WTC11 (cell line): ENCODE data around the gene VWA8. TPM values are rescaled to one million over a fixed set of nuclear protein-coding genes. Genes with fewer than 3 reads are reported as not detected.

Source experiments
- ATAC-seq: fragments of 200-7000 bp; cut with Tn5 transposase; 2 replicates; pipeline ENCODE4 v1.10.0; 2021; ENCODE audit warnings: mild to moderate bottlenecking, moderate library complexity
- CTCF ChIA-PET: fragments of 300-600 bp; sonication (Branson Sonifier 250); formaldehyde crosslinking; loops from one replicate; lab custom pipeline; 2021; ENCODE audit warnings: antibody characterized with exemption; lab: Charles Lee
- POLR2A ChIA-PET: fragments of 350-600 bp; sonication (Branson Sonifier 250); formaldehyde crosslinking; loops from one replicate; lab custom pipeline; 2021; ENCODE audit warnings: antibody characterized with exemption; lab: Charles Lee
- DNase-seq: peaks from one replicate; pipeline ENCODE4 v3.0.0; 2021; ENCODE audit warnings: low spot score
- H3K27ac Mint-ChIP-seq: 2 replicates; pipeline ENCODE4 v1.8.0; 2021; ENCODE audit warnings: mixed read lengths
- H3K27me3 Mint-ChIP-seq: 2 replicates; pipeline ENCODE4 v1.8.0; 2021; ENCODE audit warnings: low read depth, mild to moderate bottlenecking, moderate library complexity, mixed read lengths
- H3K36me3 Mint-ChIP-seq: 2 replicates; pipeline ENCODE4 v1.8.0; 2021; ENCODE audit warnings: mixed read lengths
- H3K4me1 Mint-ChIP-seq: 2 replicates; pipeline ENCODE4 v1.8.0; 2022; ENCODE audit warnings: mixed read lengths
- H3K4me3 Mint-ChIP-seq: 2 replicates; pipeline ENCODE4 v1.8.0; 2021; ENCODE audit warnings: mild to moderate bottlenecking, moderate library complexity, mixed read lengths
- H3K9me3 Mint-ChIP-seq: 2 replicates; pipeline ENCODE4 v1.8.0; 2021; ENCODE audit warnings: mixed read lengths
- AFF4 ChIP-seq: sonication (generic); formaldehyde crosslinking; IDR thresholded peaks from 2 replicates; pipeline ENCODE4 v1.8.1; 2023; ENCODE audit warnings: mild to moderate bottlenecking, missing genetic modification reagents, borderline replicate concordance
- ARID4B ChIP-seq: sonication (generic); formaldehyde crosslinking; IDR thresholded peaks from 2 replicates; pipeline ENCODE4 v1.8.0; 2023; ENCODE audit warnings: missing genetic modification reagents, mild to moderate bottlenecking, borderline replicate concordance
- CDX4 ChIP-seq: fragments of 250-450 bp; sonication (Bioruptor Pico); IDR thresholded peaks from 2 replicates; pipeline ENCODE4 v1.9.0; 2021; ENCODE audit warnings: moderate library complexity, mild to moderate bottlenecking, inconsistent platforms, borderline replicate concordance
- CREB1 ChIP-seq: sonication (generic); formaldehyde crosslinking; IDR thresholded peaks from 2 replicates; pipeline ENCODE4 v1.8.0; 2023; ENCODE audit warnings: mild to moderate bottlenecking, missing genetic modification reagents
- ESRRA ChIP-seq: sonication (generic); formaldehyde crosslinking; IDR thresholded peaks from 2 replicates; pipeline ENCODE4 v1.8.1; 2022; ENCODE audit warnings: mild to moderate bottlenecking, missing genetic modification reagents, borderline replicate concordance
- FOXJ3 ChIP-seq: sonication (generic); formaldehyde crosslinking; IDR thresholded peaks from 2 replicates; pipeline ENCODE4 v1.9.0; 2021; ENCODE audit warnings: missing genetic modification reagents, mild to moderate bottlenecking, borderline replicate concordance
- FOXP1 ChIP-seq: sonication (generic); formaldehyde crosslinking; IDR thresholded peaks from 2 replicates; pipeline ENCODE4 v1.8.0; 2022; ENCODE audit warnings: missing genetic modification reagents, mild to moderate bottlenecking, moderate library complexity, borderline replicate concordance
- IRF1 ChIP-seq: sonication (generic); formaldehyde crosslinking; IDR thresholded peaks from 2 replicates; pipeline ENCODE4 v1.8.0; 2023; ENCODE audit warnings: missing genetic modification reagents
- KAT7 ChIP-seq: sonication (generic); formaldehyde crosslinking; IDR thresholded peaks from 2 replicates; pipeline ENCODE4 v1.8.1; 2023; ENCODE audit warnings: missing genetic modification reagents, mild to moderate bottlenecking, borderline replicate concordance
- MXD4 ChIP-seq: fragments of 250-450 bp; sonication (Bioruptor Pico); IDR thresholded peaks from 2 replicates; pipeline ENCODE4 v1.8.0; 2021; ENCODE audit warnings: mild to moderate bottlenecking, moderate library complexity, borderline replicate concordance
- NFATC4 ChIP-seq: fragments of 250-450 bp; sonication (Bioruptor Pico); IDR thresholded peaks from 2 replicates; pipeline ENCODE4 v1.9.0; 2021; ENCODE audit warnings: mild to moderate bottlenecking
- NR2C2 ChIP-seq: sonication (generic); formaldehyde crosslinking; IDR thresholded peaks from 2 replicates; pipeline ENCODE4 v1.8.0; 2022; ENCODE audit warnings: mild to moderate bottlenecking, missing genetic modification reagents
- USF1 ChIP-seq: sonication (generic); formaldehyde crosslinking; IDR thresholded peaks from 2 replicates; pipeline ENCODE4 v1.8.0; 2022; ENCODE audit warnings: mild to moderate bottlenecking, missing genetic modification reagents
- ZBTB21 ChIP-seq: sonication (generic); formaldehyde crosslinking; IDR thresholded peaks from 2 replicates; pipeline ENCODE4 v1.8.1; 2023; ENCODE audit warnings: mild to moderate bottlenecking, missing genetic modification reagents, borderline replicate concordance
- ZMAT4 ChIP-seq: fragments of 250-450 bp; sonication (Bioruptor Pico); IDR thresholded peaks from 2 replicates; pipeline ENCODE4 v1.9.0; 2021; ENCODE audit warnings: mild to moderate bottlenecking
- ZNF219 ChIP-seq: sonication (generic); formaldehyde crosslinking; IDR thresholded peaks from 2 replicates; pipeline ENCODE4 v1.8.0; 2023; ENCODE audit warnings: missing genetic modification reagents, mild to moderate bottlenecking, borderline replicate concordance
- ZNF317 ChIP-seq: sonication (generic); formaldehyde crosslinking; IDR thresholded peaks from 2 replicates; pipeline ENCODE4 v1.8.1; 2023; ENCODE audit warnings: low read depth, mild to moderate bottlenecking, moderate library complexity, missing genetic modification reagents, borderline replicate concordance
- ZNF416 ChIP-seq: fragments of 250-450 bp; sonication (Bioruptor Pico); IDR thresholded peaks from 2 replicates; pipeline ENCODE4 v1.9.0; 2021; ENCODE audit warnings: mild to moderate bottlenecking, inconsistent platforms
- ZNF425 ChIP-seq: fragments of 250-450 bp; sonication (Bioruptor Pico); conservative IDR thresholded peaks from 2 replicates; pipeline ENCODE4 v1.9.0; 2021; ENCODE audit warnings: mild to moderate bottlenecking
- total RNA-seq: library from RNA; stranded (reverse); gene quantifications from 3 replicates; pipeline ENCODE4 v1.2.3, GENCODE V29; 2021

Gene VWA8
- total RNA-seq, 1 experiment from 2014 or later = 19.9 TPM

GRCh38 chr13:41895478-41895877 is 65.4 kb downstream of the VWA8 start:
- ATAC-seq = no peak
- POLR2A ChIA-PET = no interaction called here

GRCh38 chr13:41891119-41891518 is 69.8 kb downstream of the VWA8 start:
- no peaks in the 10 kb centered on the region for H3K27me3 Mint-ChIP-seq
- no peak overlapping the region for H3K4me3 Mint-ChIP-seq
- CTCF ChIA-PET = no interaction called here
- peaks cover 11% of the 10 kb centered on the region; the same call in 1 of the 2 replicates for H3K36me3 Mint-ChIP-seq
- DNase-seq = no peak
- H3K9me3 Mint-ChIP-seq = no peaks in the 10 kb centered on the region
- TF ChIP-seq ZNF219 (CRISPR knock-in tag) (no peak), KAT7 (CRISPR knock-in tag) (no peak), ARID4B (no peak), FOXJ3 (CRISPR knock-in tag) (no peak), ZNF425 (no peak), USF1 (CRISPR knock-in tag) (no peak), MXD4 (CRISPR knock-in tag) (no peak), NR2C2 (CRISPR knock-in tag) (no peak), IRF1 (CRISPR knock-in tag) (no peak)
- POLR2A ChIA-PET = interaction anchor here (0.7 kb wide), 1 partner anchor 399 kb away, joined by 3 read pairs; no protein-coding TSS in a partner anchor
- H3K27ac Mint-ChIP-seq = no peak overlapping the region
- no peak for ATAC-seq
- H3K4me1 Mint-ChIP-seq = no peaks in the 10 kb centered on the region

More at GRCh38 chr13:41895478-41895877, 65.4 kb downstream of the VWA8 start:
- H3K9me3 Mint-ChIP-seq = no peaks in the 10 kb centered on the region
- peaks cover 20% of the 10 kb centered on the region for H3K36me3 Mint-ChIP-seq
- no peaks in the 10 kb centered on the region for H3K27me3 Mint-ChIP-seq
- DNase-seq = no peak
- CTCF ChIA-PET = interaction anchor here (0.6 kb wide), 1 partner anchor 155 kb away, joined by 4 read pairs; no protein-coding TSS in a partner anchor
- TF ChIP-seq CREB1 (CRISPR knock-in tag) = no peak
- H3K27ac Mint-ChIP-seq = no peak overlapping the region
- no peaks in the 10 kb centered on the region for H3K4me1 Mint-ChIP-seq
- no peak overlapping the region for H3K4me3 Mint-ChIP-seq

- Mint-ChIP-seq H3K27ac (no peak overlapping the region), H3K4me1 (no peaks in the 10 kb centered on the region), H3K27me3 (no peaks in the 10 kb centered on the region), H3K4me3 (no peak overlapping the region), H3K9me3 (peaks cover 10% of the 10 kb centered on the region), H3K36me3 (peaks cover 47% of the 10 kb centered on the region)
- ChIA-PET POLR2A (no interaction called here), CTCF (no interaction called here)
- DNase-seq (no peak), ATAC-seq (no peak)
- TF ChIP-seq FOXP1 = no peak
- TF ChIP-seq ESRRA (CRISPR knock-in tag) = no peak
- no peak for TF ChIP-seq ZMAT4
- no peak for TF ChIP-seq ZNF317 (CRISPR knock-in tag)
- TF ChIP-seq ZBTB21 (CRISPR knock-in tag) = no peak
- no peak for TF ChIP-seq NFATC4 (CRISPR knock-in tag)
- no peak for TF ChIP-seq CDX4
- TF ChIP-seq NR2C2 (CRISPR knock-in tag) = no peak
- TF ChIP-seq ZNF416 (CRISPR knock-in tag) = no peak
- TF ChIP-seq AFF4 (CRISPR knock-in tag) = no peak
Measured at GRCh38 chr13:41883147-41883546, 77.8 kb downstream of the VWA8 start.
